Left lung (tissue), 10 donors: ENCODE measurements around the gene CCDC154. TPM values are rescaled to one million over a fixed set of nuclear protein-coding genes. Genes with fewer than 3 reads are reported as not detected.

Experiments used
- ATAC-seq: fragments of 200-7000 bp; cut with Tn5 transposase; one replicate; pipeline ENCODE4 v1.9.1; 2020; ENCODE audit warnings: moderate library complexity
- DNase-seq, 4 donors: peaks; one replicate each; pipeline ENCODE4 v3.0.0-alpha.2; 2013 to 2020
- H3K27ac ChIP-seq, 2 donors: fragments of 200-600 bp; sonication (generic) in 1 of 2; one replicate each; pipeline versions ENCODE4 v1.5.0 to v1.8.0; 2020 to 2021
- H3K27me3 ChIP-seq, 2 donors: fragments of 200-600 bp; sonication (generic) in 1 of 2; one replicate each; pipeline versions ENCODE4 v1.5.0 to v1.8.0; 2020 to 2021
- H3K36me3 ChIP-seq, 2 donors: fragments of 200-600 bp; sonication (generic) in 1 of 2; one replicate each; pipeline versions ENCODE4 v1.5.0 to v1.8.0; 2020 to 2021
- H3K4me1 ChIP-seq, 2 donors: fragments of 200-600 bp; one replicate each; pipeline ENCODE4 v1.8.0; 2021
- H3K4me3 ChIP-seq, 2 donors: fragments of 200-600 bp; sonication (generic) in 1 of 2; one replicate each; pipeline versions ENCODE4 v1.5.0 to v1.8.0; 2020 to 2021; ENCODE audit warnings: mild to moderate bottlenecking in 1 of 2
- H3K9me3 ChIP-seq, 2 donors: fragments of 200-600 bp; sonication (generic) in 1 of 2; one replicate each; pipeline versions ENCODE4 v1.5.0 to v1.8.0; 2020 to 2021
- intact Hi-C, 2 donors: fragments of 100-400 bp; cut with DNase I; formaldehyde crosslinking; loops; one replicate each; pipeline versions ENCODE4 v1.11.2 to v1.14.2; 2022
- polyA plus RNA-seq, 6 donors: library from polyadenylated mRNA; unstranded; fragments of 120-200 nt; gene quantifications; one replicate each; pipeline ENCODE4 v1.2.1, GENCODE V29; 2013; ENCODE audit not compliant: insufficient read length in 6 of 6
- total RNA-seq, 2 donors: library from RNA; stranded (reverse); fragmentation: NEBNext Ultra II Directional; extraction: Animal tissue kit (Norgen Biotek cat#: 25700); gene quantifications; one replicate each; pipeline ENCODE4 v1.2.1, GENCODE V29; 2021
- TF ChIP-seq, protein P1 (sequence below), 2 donors: fragments of 200-600 bp; sonication (generic) in 1 of 2; IDR thresholded peaks; one replicate each; pipeline versions ENCODE4 v1.5.0 to v1.8.0; 2021; ENCODE audit warnings: antibody characterized with exemption in 2 of 2
- donor health status: DM: no; HTN: yes; CAD: no.
- donor health status: DM: no; HTN: no; CAD: no.

The CCDC154 gene
- total and polyA plus RNA-seq, 8 donors: 1.5 to 11.8 (median 7.1) TPM

DNA sequence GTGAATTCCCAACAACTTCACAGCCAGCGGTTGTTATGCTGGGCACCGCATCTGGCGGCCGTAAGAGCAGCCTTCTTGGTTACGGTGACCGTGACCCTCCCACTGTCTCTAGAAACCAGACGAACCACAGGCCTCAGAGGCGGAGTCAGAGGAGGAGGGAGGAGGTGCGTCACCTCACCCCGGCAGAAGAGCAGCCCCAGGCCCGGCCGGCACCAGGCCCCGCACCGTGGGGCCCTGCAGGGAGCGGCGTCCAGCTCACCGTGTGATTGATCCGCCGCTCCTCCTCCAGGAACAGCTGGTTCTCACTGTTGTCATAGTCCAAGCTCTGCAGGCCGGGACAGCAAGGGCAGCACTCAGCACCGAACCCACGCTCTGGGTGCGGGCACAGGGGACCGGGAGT is 16.8 kb upstream of the CCDC154 start:
- H3K9me3 ChIP-seq: no peaks in the 10 kb centered on the region
- no peaks in the 10 kb centered on the region for H3K27me3 ChIP-seq
- DNase-seq (no peak), ATAC-seq (no peak)
- intact Hi-C loops: no loop called here
- no peak overlapping the region for H3K27ac ChIP-seq
- TF ChIP-seq, protein P1, sequence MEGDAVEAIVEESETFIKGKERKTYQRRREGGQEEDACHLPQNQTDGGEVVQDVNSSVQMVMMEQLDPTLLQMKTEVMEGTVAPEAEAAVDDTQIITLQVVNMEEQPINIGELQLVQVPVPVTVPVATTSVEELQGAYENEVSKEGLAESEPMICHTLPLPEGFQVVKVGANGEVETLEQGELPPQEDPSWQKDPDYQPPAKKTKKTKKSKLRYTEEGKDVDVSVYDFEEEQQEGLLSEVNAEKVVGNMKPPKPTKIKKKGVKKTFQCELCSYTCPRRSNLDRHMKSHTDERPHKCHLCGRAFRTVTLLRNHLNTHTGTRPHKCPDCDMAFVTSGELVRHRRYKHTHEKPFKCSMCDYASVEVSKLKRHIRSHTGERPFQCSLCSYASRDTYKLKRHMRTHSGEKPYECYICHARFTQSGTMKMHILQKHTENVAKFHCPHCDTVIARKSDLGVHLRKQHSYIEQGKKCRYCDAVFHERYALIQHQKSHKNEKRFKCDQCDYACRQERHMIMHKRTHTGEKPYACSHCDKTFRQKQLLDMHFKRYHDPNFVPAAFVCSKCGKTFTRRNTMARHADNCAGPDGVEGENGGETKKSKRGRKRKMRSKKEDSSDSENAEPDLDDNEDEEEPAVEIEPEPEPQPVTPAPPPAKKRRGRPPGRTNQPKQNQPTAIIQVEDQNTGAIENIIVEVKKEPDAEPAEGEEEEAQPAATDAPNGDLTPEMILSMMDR (IDR thresholded peaks at IDR 0.05): no peak
- peaks cover 0 to 86% of the 10 kb centered on the region in 2 donors for H3K36me3 ChIP-seq
- no peaks in the 10 kb centered on the region for H3K4me1 ChIP-seq
- H3K4me3 ChIP-seq: no peak overlapping the region

DNA sequence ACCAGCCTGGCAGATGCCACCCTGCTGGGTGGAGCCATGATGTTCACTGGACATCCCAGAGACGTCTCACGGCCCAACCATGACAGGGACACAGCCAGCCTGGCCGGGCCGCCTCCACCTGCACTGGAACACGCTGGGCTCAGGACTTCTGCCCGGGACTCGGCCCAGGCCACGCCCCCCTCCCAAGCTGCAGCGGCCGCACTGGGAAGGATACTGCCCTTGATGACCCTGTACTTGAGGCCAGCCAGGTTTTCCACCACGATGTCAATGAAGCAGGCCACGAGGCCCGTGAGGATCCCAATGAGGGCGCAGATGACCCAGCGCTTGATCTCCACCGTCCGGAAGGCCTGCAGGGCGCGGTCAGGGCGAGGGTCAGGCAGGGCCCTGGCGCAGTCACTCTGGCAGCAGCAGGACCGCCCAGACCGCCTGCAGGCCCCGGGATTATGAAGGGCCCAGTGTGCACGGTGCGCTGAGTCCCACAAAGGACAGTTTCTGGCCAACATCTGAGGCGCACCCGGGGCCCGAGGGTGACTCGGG is 16.3 kb upstream of the CCDC154 start:
- no peaks in the 10 kb centered on the region for H3K4me1 ChIP-seq
- TF ChIP-seq, protein P1 (IDR thresholded peaks at IDR 0.05): no peak
- no peaks in the 10 kb centered on the region for H3K27me3 ChIP-seq
- peak in 1 of 4 donors; percentile 70 for DNase-seq
- H3K27ac ChIP-seq: no peak overlapping the region
- peaks cover 0 to 90% of the 10 kb centered on the region in 2 donors for H3K36me3 ChIP-seq
- ATAC-seq: no peak
- no peak overlapping the region for H3K4me3 ChIP-seq
- no peaks in the 10 kb centered on the region for H3K9me3 ChIP-seq
- intact Hi-C loops: no loop called here

DNA sequence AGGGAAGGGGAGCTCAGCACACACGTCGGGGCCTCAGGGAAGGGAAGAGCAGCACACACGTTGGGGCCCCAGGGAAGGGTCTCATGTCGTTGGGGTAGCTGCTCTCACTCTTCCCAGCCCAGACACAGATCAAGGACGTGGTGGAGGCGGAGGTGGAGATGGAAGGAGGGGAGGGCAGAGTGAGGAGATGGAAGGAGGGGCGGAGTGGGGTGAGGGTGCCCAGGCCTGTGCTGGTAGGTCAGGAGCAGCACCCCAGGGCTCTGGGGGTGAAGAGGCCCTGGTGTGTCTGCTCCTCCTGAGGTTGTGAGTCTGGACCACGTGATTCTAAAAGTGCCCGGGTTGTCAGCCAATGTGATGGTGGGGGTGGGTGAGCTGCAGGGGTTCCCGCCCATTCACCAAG is 15.6 kb upstream of the CCDC154 start:
- H3K27me3 ChIP-seq: no peaks in the 10 kb centered on the region
- DNase-seq (no peak), ATAC-seq (no peak)
- intact Hi-C loops: no loop called here
- H3K9me3 ChIP-seq: no peaks in the 10 kb centered on the region
- H3K36me3 ChIP-seq: peaks cover 0 to 91% of the 10 kb centered on the region in 2 donors
- H3K27ac ChIP-seq: no peak overlapping the region
- H3K4me3 ChIP-seq: no peak overlapping the region
- H3K4me1 ChIP-seq: no peaks in the 10 kb centered on the region
- TF ChIP-seq, protein P1 (IDR thresholded peaks at IDR 0.05): no peak

DNA sequence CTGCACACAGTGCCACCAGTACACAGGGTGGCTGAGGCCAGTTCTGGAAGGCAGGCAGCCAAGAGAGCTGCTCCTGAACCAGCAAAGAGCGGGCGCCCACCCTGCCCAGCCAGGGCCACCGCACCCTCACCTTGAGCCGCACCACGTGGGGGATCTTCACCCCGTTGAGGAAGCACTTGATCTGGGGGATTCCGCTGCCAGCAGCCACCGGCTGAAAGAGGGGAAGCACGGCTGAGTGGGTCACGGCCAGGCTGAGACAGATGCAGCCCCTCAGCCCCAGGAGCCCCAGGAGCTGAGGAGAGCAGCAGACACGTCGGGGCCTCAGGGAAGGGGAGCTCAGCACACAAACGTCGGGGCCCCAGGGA is 14.6 kb upstream of the CCDC154 start:
- Histone ChIP-seq H3K9me3 (no peaks in the 10 kb centered on the region), H3K27me3 (no peaks in the 10 kb centered on the region), H3K4me1 (no peaks in the 10 kb centered on the region), H3K4me3 (no peak overlapping the region), H3K36me3 (peaks cover 0 to 92% of the 10 kb centered on the region in 2 donors), H3K27ac (no peak overlapping the region)
- ATAC-seq (no peak), DNase-seq (peak in 1 of 4 donors; percentile 71)
- intact Hi-C loops: no loop called here
- TF ChIP-seq, protein P1 (IDR thresholded peaks at IDR 0.05): no peak

DNA sequence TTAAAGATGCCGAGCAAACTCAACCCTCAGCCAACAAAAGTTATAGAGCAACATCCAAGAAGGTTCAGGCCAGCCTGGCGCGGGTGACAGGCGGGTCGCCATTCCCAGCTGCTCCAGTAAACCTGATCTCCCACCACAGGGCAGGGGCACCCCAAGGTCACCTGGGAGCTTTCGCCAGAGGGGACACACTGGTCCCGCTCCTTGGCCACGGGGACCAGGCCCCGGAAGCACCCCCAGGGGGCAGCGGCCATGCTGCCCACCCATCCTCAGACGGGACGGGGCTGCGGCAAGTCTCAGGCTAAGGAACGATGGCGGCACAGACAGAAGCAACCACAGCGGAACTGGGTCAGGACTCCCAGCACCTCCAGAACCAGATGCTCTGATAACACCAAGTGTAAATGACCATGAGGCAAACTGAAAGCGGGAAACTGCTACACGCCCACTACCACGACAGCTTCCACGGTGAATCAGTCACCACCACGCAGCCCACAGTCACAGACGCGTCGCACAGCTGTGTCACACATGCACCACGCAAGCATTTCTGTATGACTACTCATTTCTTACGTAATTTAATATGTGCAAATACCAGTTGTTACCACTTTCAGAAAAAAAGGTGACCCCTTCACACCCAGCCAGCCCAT is 14.1 kb upstream of the CCDC154 start:
- no peak for ATAC-seq

More for the DNA sequence above, 14.1 kb upstream of the CCDC154 start:
- H3K27me3 ChIP-seq: no peaks in the 10 kb centered on the region
- H3K9me3 ChIP-seq: no peaks in the 10 kb centered on the region
- DNase-seq: no peak
- TF ChIP-seq, protein P1 (IDR thresholded peaks at IDR 0.05): no peak
- peaks cover 0 to 92% of the 10 kb centered on the region in 2 donors for H3K36me3 ChIP-seq
- no peaks in the 10 kb centered on the region for H3K4me1 ChIP-seq
- intact Hi-C loops: no loop called here
- H3K4me3 ChIP-seq: no peak overlapping the region
- H3K27ac ChIP-seq: no peak overlapping the region
